NCI-H510A (cell line): ENCODE measurements around the gene ZNF330.
"Not testable (repeated sequence)": the region's sequence is repeated elsewhere in the genome, so short reads cannot be mapped to it uniquely, and the experiment has no call there.

Source experiments
- DNase-seq: peaks from one replicate; lab custom pipeline; 2025; lab: John Stamatoyannopoulos, UW

Gene ZNF330

DNA sequence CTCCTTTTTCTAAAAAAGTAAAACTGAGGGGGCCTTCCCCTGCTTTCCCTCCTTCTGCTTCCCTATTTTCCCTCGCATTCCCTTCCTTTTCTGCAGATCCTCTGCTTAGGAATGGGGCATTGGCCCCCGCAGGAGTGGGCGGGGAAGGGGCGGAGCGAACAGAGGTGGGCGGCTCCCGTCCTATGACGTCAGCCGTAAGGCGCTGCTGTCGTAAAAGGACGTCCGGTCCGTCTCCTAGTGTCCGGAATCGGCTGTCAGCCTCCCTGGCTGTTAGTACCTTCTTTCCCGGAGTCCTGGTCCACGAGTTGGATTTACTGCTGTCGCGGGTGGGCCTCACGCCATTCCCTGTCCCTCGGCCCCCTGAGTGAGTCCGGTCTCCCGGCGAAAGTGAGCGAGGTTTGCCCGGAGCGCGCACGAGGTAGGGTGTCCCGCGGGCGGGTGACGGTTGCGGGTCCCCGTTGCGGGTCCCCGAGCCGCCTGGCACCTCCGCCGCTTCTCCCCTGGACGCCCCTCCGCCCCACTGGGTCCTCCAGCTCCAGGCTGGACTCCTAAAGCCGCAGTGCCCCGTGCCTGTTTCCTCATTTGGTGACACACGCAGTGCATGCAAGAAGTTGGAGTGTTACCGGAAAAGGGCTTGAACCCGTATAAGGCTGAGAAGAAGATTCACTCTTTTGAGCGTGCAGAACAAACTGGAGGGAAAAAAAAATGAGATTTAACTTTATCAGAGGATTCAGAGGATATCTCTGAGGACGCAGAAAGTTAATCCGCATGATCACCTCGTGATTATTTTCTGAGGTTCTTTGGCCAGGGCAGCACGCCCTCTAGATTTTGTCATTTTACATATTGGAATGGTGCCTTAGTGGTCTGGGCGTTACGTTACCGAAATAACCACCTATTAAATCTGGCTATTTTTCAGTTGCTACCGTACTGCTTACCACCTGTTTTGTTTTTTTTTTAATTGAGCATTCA, at the start of gene ZNF330:
TSS of gene ZNF330 (plus strand) at position 205 of the 969 bp plus-strand sequence. CDS start 1,477 bp downstream, outside the sequence.
- DNase-seq = peak; percentile 27

DNA sequence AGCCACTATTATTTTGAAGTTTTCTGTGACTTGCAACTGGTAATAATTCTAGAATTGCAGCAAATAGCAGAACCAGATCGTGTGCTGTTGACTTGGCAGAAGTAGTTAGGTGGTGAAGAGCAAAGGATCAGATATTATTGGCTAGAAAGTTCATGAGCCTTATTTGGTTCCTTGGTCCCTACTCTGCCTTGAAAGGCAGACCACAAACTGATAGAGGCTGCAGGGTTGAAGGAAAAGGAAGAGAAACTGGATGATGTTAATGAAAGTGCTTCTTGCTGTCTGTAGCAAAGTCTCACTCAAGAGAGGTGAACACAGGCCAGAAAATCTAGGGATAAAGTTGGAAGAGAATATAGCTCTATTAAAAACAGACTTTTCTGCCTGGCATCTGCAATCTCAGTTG, 46.2 kb upstream of the ZNF330 start:
- DNase-seq = no peak

DNA sequence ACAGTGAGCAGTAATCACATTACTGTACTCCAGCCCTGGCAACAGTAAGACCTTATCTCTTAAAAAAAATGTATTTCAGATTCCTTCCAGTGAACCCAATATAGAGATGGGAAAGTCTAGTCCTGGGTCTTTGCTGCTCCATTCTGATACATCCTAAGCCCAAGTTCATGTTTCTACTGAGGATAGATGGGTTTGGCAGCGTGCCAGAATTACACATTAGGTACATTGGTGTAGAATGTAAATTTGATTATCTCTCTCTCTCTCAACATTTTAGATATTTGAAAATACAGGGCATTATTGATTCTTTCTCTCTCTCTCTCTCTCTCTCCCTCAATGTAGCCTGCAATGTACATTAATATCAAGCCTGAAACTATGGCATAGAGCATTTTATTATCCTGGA, 43.5 kb upstream of the ZNF330 start:
- no peak for DNase-seq

DNA sequence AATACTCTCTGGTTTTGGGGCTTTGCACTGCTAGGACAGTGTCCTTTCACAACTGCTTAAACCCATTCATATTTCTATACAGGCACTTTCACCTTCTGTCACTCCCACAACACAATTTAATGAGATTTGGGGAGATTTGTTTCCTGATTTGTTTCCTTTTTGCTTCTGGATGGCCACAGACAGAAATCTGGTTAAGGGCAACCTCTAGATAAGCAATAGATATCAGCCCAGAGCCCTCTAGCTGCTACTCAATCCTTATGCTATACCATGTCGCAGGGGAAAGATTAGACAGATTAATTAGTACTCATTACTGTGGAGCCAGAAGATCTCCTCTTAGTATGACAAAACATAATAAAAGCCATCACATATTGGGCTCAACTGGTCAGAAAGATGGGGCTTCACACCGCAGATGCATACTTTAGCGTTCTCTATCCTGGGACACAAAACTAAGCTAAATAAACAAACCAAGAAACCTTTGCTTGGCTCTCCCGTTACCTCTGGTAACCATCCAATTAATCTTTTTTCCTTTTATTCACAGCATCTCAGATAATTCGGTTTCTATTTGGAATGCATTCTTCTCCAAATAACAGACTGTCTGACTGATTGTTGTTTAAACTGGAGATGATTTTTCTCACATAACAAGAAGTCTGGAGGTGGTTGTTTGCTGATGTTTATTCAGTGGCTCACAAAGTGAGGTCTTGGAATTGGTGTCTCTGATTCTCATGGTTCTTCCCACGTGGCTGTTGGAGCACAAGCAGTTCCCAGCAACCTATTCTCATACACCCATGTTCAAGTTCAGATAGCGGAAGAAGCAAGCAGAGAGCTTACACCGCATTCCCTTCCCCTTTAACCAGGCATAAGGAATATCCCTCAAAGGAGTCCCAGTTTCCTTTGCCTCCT, 41.0 kb upstream of the ZNF330 start:
- DNase-seq = no peak

DNA sequence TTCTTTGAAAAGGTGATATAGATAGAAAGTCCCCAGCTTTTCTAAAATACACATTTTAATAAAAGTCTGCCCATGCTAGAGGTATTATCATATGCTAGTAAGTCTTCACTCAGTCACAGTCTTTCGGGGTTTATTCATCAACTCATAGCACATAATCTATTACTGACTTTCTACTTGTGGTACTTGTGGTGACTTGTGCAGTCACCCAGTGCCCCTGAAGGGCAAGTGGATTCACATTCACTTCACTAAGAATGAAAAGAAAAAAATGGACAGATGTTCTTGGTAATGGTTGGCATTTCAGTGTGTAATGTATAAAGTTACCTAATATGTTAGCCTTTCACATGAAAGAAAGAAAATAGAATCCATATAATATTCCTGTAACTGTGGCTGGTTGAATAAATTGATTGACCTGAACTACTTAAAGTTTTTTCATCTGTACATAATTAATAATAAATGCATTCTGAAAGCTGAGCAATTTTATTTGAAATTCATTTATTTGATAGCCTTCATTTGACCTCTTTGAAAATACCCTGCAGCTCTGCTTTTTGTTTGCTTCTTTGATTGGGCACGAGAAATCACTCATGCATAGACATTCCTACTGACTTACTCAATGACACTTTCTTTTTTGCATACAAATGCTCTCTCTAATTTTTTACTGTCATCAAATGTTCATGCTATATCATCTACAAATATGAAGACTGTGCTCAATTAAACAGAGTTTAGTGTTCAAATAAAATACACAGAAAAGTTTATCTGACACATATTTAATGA, 39.5 kb upstream of the ZNF330 start:
- DNase-seq = no peak

DNA sequence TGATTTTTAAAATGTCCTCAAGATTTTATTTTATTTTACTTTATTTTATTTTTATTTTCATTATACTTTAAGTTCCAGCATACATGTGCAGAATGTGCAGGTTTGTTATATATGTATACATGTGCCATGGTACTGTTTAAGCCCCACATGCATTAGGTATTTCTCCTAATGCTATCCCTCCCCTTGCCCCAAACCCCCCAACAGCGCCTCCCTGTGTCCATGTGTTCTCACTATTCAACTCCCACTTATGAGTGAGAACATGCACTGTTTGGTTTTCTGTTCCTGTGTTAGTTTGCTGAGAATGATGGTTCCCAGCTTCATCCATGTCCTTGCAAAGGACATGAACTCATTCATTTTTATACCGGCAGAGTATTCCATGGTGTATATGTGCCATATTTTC, 37.2 kb upstream of the ZNF330 start:
- DNase-seq = not testable (repeated sequence)

DNA sequence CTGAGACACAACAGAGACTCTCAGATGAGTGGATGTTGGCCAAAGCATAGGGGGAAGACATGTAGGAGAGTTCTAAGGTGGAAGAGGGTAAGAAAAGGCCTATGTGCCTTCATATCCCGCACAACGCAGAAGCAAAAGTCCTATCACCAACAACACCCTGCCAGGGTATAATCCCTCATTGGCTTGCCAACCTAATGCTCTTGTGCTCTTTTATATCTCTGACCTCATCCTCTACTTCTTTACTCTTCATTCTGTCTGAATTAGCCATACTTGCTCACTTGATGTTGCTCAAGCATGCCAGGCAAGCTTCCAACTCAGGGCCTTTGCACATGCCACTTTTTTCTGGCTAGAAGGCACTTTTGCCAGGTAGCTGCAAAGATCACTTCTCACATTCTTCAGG, 28.1 kb upstream of the ZNF330 start:
- DNase-seq = no peak

DNA sequence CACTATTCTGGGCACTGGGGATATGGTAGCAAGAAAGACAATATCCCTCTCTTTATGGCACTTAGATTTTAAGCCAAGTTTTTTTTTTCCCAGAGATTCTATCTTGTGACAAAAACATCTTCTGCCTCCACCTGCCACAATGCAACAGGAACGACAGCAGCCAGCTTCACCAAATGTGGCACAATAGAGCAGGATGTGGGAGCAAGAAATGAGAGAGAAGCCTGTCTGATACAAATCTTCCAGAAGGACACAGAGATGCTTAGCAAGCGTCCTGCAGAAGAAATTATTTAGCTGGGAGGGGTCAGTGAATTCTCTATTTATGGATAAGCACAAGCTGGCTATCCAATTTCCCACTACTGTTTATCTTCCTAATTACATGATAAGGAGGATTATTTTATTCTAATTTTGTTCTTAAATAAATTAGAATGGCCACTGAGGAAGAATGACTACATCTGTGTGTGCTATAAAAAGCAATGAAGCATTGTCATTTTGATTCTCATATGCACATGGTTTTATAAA, 27.1 kb upstream of the ZNF330 start:
- no peak for DNase-seq

DNA sequence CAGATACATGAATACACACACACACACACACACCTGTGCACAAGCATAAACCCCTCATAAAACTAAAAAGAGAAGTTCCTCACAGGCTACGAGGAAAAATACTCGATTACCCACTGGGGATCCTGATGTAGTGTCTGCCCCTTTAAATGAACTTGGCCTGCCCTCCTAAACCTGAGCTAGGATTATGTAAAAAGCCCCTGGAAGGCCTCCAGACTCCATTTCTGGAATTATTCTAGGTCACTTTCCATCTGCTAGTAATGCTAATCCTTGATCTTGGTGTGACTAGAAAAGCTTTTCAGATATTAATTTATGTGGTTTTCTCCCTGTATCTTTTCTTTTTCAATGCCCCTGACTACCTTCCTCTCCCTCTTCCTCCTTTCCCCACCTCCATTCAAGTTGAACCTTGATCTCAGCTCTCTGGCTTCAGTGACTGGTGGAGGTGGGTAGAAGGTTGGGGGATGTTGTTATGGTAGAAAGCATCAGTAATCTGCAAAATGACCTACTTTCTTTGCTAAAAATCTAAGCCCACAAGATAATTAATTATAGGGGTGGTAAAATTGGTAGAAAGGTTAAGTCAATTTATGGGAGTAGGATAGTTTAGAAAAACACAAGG, 25.5 kb upstream of the ZNF330 start:
- DNase-seq = no peak

DNA sequence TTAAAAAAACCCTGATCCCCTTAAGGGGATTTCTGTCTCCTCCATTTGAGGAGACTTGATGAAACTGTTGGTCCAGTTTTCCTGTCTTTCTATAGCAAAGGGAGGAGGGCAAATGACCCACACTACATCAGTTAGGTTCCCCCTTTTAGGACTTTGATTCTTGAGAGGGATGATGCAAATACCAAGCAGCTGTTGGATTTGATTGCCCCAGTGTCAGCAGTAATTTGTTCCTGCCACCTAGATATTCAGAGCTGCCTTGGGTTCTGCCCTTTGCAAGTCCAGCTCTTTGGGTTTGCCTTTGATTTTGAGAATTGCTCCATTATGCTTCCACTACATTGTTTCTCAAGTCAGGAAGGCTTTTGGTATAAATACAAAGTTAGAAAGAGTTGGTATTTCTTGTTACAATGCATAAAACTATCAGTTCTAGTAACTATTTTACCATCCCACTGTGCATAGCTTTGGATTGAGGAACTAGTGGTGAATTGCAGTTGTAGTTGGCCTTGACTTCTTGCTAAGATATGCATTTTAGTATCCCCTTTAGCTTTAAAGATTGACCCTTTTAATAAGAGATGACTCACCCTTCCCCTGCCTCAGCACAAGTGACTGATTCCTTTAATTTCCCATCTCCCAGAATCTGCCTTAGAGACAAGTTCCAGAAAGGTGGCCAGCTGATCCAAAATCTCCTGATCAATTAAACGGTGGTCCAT, 24.3 kb upstream of the ZNF330 start:
- no peak for DNase-seq

DNA sequence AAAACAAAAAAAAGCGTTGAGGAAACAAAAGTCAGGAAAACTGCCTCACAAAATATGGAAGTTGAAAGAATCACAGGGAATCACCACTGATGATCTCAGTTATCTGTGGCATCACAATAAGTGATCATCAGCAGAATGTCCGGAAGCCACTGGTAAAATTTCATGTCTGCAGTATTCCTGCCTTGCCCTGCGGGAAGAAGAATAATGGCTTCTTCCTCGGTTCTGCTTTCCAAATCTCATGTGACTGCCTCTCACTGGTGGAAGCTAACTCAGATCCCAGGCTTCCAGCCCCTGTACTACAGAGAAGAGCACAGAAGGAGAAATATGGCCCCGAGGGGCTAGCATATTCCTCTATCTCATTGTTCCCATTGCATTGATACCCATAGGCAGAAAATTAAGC, 12.7 kb upstream of the ZNF330 start:
- no peak for DNase-seq

DNA sequence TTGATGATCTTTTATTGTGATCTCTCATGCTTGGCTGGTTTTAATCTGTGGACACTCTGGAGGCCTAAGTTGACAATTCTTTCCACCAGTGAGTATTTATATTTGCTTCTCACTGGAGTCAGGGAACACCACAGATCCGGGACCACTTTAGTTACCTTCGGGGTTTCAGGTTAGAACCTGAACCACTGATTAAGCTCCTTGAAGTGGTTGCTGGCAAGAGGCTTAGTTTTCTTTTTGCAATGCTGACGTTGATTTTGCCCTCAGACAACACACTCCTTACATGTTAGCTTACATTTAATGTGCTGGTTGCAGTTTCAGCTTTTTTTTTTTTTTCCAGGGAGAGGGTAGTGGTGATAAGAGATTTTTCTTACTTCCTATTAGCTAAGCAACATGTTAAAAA, 10.5 kb upstream of the ZNF330 start:
- DNase-seq = no peak

DNA sequence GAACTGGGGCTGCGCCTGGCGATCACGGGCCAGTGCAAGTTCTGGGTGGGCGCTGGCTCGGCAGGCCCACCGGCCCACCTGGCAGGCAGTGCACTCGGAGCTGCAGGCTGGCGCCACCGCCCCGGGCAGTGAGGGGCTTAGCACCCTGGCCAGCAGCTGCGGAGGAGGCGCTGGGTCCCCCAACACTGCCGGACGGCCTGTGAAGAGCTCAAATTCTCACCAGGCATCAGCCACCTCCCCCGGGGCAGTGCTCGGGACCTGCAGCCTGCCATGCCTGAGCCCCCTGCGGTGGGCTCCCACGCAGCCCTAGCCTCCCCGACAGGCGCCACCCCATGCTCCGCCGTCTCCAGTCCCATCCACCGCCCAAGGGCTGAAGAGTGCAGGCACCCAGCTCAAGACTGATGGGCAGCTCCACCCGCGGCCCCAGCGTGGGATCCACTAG, 7.1 kb upstream of the ZNF330 start:
- DNase-seq = no peak

DNA sequence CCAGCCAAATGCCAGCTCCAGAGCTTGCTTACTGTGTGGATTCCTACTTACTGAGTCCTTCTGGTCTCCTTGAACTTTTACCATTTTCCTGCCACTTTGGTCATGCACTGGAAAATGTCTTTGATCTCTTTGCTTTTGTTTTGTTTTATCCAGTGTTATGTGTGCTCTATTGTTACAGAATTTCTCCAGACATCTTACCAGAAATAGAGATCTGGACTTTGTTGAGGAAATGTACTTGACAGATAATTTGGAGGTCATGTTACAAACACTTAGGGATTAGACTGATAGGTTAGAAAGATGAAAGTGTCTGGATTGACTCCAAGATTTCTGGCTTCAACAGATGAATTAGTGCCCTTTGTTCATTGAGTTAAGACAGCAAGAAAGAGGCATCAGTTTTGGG, 5.7 kb upstream of the ZNF330 start:
- no peak for DNase-seq

DNA sequence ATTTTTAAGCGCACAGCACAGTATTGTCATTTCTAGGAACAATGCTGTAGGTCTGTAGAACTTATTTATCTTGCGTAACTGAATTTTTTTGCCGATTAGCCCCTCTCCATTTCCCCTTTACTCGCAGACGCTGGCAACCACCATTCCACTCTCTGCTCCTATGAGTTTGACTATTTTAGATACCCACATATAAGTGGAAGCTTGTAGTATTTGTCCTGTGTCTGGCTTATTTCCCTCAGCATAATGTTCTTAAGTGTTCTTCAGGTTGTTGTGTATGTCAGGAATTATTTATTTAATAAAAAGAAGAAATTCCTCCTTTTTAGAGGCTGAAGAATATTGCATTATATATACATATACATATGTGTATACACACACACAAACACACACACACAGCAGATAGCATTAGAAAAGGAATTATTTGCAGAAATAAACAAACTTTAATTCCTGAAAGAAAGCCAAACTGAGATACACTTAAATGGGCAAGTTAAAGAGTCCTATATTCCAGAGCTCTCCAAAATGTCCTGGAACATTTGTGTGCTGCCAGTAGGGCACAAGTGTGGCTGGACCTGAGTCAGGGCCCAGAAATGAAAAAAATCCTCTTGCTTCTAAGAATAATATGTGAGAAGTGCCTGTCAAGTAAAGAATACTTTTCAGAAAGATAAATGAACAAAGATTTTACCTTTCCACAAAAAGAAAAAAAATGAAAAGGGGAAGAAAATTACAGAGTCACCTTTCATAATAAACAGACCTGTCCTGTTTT, 4.5 kb upstream of the ZNF330 start:
- no peak for DNase-seq

DNA sequence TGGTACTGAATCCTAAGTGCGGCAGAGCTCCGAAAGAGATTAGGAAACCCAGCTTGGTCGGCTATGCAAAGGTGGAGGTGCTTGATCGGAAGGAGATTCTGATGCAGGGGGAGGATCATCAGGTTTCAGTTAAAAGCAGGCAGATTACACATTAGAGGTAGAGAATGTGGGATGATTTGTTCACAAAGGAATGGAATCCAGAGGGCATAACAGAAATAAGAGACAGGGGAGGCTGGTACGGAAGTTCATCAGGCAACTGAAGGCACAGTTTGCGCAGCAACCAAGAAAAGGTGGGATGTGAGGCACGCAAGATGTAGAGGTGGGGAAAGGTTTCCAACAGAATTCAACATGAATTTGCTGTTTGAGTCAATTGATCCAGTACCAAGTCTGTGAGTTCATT, 424 bp upstream of the ZNF330 start:
- no peak for DNase-seq

DNA sequence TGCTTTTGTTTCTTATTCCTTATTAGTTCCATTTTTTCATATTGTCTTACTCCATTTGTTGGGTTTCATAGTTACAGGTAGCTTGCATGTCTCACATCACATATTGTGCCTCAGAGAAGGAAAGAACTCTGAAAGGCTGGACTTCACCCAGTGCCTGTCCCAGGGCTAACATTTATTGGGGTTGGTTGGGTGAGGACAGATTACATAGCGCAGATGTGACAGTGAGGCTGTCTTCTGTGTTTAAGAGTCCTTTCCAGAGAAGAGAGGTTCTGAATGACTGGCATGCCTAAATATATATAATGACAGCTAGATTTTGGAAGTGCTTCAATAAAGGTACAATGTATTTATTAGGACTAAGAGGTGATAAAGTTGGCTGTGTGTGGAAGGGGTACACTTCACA, 2.7 kb downstream of the ZNF330 start:
- no peak for DNase-seq

DNA sequence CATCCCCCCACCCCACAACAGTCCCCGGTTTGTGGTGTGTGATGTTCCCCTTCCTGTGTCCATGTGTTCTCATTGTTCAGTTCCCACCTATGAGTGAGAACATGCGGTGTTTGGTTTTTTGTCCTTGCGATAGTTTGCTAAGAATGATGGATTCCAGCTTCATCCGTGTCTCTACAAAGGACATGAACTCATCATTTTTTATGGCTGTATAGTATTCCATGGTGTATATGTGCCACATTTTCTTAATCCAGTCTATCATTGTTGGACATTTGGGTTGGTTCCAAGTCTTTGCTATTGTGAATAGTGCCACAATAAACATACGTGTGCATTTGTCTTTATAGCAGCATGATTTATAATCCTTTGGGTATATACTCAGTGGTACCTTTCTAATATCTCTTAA, 6.6 kb downstream of the ZNF330 start:
- DNase-seq = not testable (repeated sequence)

DNA sequence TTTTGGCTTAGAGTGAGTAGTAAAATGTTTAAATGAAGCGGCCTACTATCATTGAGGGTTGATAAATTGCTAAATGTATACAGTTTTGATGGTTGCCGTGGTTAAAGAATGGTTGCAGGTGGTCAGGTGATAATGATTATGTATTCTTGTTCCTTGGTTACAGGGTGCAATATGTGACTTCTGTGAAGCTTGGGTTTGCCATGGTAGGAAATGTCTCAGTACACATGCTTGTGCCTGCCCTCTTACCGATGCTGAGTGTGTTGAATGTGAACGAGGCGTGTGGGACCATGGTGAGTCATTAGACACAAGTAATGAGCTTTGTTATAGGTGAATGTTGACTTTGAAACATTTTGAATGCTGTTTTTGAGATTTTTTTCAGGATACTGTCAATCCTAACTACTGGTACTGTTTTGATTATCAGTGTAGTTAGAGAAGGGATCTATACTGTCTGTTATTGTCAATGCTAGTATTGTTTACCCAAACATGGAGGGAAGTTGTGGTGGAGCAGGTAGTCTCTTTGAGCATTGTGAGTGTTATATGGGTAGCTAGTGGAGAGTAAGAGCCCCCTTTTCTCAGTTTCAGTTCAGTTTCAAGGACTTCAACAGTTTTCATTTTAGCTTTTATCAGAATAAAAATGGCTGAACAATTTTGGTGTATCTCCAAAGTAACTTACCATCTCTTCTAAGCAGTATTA, 8.9 kb downstream of the ZNF330 start:
- DNase-seq = no peak
